ENCODE measurements around the gene THAP10.
A peak's percentile ranks its signal among the peaks of the same experiment; 100 is the strongest.

Gene THAP10

DNA sequence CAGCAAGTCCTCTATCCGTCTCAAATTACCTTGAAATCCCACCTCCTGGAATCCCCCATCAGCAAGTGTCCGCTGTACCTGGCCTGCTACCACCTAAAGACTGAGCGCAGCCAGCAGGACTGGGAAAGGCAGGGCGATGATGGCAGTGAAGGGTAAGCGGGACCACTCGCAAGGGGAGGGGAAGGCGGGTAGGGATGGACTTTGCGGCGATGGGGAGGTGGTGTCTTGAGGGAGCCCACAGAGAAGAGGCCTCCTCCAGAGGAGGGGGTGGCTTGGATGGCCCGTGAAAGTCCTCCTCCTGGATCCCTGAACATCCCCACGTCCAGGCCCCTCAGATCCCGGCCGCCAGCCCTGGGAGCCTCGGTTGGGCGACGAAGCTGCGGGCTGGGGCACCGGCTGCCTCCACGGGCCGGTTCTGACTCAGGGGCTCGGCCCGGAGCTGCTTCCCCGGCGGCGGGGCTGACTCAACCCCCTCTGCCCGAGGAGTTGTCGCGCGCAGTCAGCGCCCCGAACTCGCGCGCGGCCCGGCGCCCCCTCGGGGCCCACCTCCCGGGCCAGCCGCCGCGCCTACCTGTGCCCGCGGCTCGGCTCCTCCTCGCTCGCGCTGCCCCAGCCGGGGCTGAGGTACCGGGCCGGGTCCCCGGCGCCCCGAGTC lies 38.8 kb downstream of the THAP10 start:
- DNase-seq, result peak in 1 of 2 experiments; percentile 2

DNA sequence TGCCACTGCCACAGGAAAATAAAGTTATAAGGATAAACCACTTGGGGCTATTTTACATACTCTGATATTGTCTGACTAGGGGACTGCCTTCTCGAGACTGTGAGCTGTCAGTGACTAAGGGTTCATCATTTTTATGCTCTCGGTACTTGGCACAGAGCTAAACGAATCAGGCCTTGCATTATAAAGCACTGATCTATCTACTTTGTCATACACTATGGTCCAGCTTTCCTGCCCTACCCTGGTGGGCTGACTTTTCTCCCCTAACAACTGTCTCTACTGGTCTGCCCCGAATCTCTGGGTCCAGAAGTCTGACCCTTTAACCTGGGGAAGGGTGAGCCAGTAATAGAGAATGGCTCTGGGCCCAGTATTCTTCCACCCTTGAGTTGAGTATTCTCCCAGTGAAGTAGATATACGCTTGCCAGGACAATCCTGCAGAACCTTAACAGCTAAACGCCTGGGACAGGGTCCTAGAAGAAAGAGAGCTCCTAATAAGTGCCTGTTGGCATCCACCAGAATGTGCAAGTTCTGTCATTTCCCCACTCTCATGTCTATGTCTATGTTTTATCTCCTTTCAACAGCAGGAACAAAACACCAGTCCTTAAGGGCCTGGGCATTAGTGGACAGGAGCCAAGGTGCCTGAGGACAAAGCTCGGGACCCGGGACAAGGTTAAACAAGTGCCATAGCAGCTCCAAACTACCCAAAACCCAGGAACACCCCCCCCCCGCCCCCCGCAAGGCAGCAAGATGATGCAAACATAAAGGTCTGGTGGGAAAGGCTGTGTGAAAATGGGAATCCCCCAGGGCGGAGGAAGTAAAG lies 39.5 kb downstream of the THAP10 start:
- no peak for DNase-seq

DNA sequence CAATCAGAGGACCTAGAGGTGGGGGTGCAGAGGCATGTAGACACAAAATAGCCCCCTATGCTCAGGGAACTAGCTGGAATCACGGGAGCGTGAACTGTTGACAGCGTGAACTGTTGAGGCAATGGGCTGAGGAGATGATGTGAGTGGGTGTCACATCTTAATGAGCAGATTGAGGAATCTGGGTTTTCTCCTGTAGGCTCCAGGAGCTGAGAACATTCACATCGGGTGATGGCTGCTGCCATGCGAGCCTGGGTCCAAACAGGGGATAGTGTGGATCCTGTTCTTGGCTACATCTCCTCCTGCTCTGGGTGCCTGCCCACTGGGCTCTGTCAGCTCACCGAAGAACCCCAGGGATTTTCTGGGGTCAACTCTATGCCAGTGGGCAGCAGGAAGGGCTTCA lies 40.3 kb downstream of the THAP10 start:
- no peak for DNase-seq

DNA sequence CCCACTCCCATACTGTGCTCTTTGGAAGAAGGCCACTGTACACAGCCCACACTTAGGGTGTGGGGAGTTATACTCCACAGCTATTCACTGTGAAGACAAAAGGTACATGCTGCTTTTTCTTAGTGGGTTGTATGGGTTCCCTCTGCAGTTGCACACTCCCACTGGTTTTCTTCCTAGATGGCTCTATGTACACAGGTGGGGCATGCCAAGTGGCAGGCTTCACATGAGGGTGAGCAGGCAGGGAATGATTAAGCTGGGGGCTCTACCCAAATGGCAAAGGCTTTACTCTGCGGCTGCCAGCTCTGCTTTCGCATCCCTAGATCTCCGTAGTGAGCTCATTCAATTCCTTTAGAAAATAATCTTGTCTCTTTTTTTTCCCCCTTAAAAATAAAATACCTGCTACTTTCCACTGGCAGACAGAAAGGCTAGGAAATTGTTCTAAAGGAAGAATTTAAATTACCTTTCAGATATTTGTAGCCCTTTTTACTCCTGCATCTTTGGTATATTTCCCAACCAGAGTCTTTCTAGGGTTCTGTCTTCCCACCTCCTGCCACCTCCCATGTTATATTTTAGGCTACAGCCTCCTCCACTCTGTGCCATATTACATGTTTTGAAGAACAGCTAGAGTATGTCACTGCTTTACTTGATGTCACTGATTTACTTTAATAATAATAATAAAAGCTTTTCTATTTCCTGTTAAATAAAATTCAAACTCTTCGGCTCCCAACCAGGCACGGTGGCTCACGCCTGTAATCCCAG lies 46.5 kb downstream of the THAP10 start:
- no peak for DNase-seq

DNA sequence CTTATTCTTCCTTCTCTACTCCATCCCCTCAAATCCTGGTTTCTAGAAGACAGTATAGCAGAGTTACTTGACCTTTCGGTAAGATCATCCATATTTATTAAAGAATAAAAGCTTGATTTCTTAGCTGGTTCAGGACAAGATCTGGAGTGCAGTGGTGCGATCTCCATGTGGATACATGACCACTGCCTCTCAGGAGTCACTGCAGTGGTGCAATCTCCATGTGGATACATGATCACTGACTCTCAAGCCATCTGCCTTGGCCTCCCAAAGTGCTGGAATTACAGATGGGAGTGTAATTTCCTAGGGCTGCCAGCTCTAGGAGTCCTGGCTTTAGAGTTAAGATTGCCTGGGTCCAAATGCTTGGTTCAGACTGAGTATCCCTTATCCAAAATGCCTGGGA lies 54.8 kb downstream of the THAP10 start:
- no peak for DNase-seq

DNA sequence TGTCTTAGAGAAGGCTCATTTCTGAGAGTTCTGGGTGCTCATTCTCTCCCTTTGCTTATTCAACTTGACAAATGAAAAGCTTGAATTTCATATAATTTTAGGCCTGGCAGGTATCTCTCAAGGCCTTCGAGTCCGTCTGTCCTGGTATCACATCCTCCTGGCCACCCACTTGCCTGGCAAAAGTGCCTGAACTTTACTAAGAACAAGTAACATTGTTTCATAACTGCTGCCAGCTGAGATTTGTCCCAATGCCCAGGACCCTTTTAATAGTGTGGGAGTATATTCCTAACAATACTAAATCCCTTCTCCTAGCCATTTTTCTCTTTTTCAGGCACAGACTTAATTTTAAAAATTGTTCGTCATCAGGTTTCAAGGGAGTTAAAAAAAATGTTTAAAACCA lies 56.4 kb downstream of the THAP10 start:
- DNase-seq, result no peak

DNA sequence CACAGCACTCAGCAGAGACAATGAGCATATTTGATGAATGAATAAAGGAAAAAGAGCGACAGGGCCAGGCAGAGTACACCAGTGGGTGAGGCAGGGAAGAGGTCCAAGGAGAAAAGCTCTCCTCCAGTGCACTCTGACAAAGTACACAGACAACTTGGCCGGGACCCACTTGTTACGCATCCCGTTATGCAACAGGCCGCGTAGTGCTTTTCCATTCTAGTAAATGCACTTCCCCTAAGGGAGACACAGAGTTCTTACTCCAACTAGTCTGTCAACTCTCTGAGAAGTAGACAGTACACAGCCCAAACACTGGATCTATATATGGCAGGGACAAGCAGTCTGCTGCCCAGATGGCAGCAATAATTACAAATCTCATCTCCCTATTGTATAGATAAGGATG lies 56.8 kb downstream of the THAP10 start:
- no peak for DNase-seq

DNA sequence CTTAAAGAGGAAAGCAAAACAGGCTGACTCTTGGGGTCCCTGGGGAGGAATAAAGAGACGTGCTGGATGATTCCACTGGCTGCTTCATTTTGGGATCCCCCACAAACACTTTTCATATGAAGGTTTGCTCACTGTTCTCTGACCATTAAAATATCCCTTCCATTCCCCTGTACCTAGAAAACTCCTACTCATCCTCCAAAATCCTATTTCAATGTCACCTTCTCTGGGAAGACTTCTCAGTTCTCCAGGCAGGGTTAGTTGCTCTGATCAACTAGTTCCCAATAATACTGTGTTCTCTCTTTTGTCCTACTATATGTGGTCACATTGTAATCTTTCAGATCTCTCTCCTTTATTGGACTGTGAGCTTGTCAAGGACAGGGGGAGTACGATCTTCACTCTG lies 57.2 kb downstream of the THAP10 start:
- DNase-seq, result no peak

DNA sequence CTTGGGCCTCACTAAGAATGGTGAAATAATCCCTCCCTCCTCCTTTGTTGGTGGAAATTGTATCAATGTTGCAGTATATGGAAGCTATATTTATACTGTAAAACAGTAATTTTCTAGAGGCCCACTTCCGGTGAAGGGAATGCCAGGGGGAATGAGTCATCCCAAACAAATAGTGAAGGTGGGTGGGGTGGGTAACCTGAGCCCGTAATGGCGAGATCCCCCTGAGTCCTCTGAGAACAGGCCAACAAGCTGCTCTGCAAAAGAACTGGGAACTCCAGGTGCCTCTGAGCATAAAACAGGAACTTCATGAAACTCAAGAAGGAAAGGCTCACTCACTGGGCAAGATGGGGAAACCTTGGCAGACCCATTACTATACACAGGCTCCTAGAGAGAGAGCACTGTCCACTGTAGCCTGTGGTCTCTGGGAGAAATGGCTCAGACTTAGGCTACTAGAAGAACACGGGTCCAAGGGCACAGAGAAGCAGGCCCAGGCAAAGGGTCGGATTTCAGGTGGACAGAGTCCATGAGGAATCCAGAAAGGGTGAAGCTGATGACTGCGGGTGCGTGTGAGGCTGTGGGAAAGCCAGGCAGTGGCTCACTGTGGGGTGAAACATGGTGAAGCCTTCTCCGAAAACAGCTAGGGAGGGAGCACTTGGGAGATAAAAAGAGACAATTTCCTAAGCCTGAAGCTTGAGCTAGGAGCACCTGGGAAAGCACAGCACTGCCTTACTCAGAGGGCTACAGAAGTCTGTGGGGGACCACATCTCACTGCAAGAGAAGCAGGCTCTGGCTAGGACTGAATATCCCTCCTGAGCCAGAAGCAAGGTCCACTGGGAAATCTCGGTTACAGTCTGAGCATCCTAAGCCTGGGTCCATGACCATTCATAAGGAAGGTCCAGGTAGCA lies 58.1 kb downstream of the THAP10 start:
- DNase-seq, result no peak

DNA sequence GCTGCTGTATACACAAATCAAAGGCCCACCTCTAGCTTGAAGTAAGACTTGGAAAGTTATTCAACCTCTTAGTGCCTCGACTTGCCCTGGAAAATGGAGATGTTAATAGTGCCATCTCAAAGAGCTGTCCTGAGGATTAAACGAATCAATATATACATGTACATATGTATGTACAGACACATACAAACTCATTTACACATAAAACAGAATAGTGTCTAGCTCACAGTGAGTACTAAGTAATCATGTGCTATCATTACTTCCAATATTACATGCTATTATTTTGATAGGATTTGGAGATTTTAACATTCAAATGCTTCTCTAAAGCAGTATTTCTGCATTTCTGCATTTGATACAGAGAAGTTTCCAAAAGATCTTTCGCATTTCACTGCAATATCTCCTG lies 58.8 kb downstream of the THAP10 start:
- no peak for DNase-seq

DNA sequence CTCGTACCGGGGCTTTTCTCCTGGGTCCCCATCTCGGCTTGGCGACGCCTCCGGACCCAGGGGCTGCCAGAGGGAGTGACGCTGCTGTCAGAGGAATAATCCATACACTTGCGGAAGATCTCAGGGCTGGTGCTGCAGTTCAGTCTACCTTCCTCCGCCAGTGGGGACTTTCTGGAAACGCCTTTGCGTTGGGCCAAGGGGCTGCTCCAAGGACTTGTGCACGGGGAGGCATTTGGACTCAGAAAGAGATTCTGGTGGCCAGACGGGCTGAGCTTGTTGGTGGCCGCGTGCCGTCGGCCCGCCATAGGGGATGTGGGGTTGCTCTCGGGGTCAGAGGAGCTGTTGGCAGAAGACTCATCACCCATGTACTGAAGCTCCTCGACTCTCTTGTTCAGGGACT lies 60.1 kb downstream of the THAP10 start:
- DNase-seq, result no peak

All from stimulated activated CD4-positive, alpha-beta T cell treated with anti-CD3 and anti-CD28 coated beads, Interleukin-4, amount 100 ng/mL, for 4 hours (primary cell).